Calu3 (cell line): ENCODE data around the gene PPARA. TPM values are rescaled to one million over a fixed set of nuclear protein-coding genes. Genes with fewer than 3 reads are reported as not detected.

Source experiments
- BruUV-seq: library from RNA; stranded (reverse); fragments of 400-500 nt; replicated peaks from 2 replicates; lab custom pipeline; 2021; lab: Mats Ljungman, UMichigan
- CTCF ChIA-PET: fragments of 300-600 bp; sonication (Branson Sonifier 250); formaldehyde crosslinking; loops from one replicate; lab custom pipeline; 2022; ENCODE audit warnings: antibody characterized with exemption; lab: Charles Lee
- DNase-seq: peaks from one replicate; pipeline ENCODE4 v3.0.0; 2022
- H3K27ac Mint-ChIP-seq: one replicate; pipeline ENCODE4 v1.8.0; 2022; ENCODE audit warnings: mixed read lengths; ENCODE audit not compliant: unreplicated experiment
- H3K27me3 Mint-ChIP-seq: one replicate; pipeline ENCODE4 v1.8.0; 2022; ENCODE audit warnings: mixed read lengths; ENCODE audit not compliant: unreplicated experiment
- H3K36me3 Mint-ChIP-seq: one replicate; pipeline ENCODE4 v1.8.0; 2022; ENCODE audit warnings: mild to moderate bottlenecking, moderate library complexity, mixed read lengths; ENCODE audit not compliant: insufficient read depth, unreplicated experiment
- H3K4me1 Mint-ChIP-seq: one replicate; pipeline ENCODE4 v1.8.0; 2022; ENCODE audit warnings: mild to moderate bottlenecking, low read depth, mixed read lengths; ENCODE audit not compliant: unreplicated experiment
- H3K4me3 Mint-ChIP-seq: one replicate; pipeline ENCODE4 v1.8.0; 2022; ENCODE audit warnings: mild to moderate bottlenecking, low read depth, moderate library complexity, mixed read lengths; ENCODE audit not compliant: unreplicated experiment
- H3K9me3 Mint-ChIP-seq: one replicate; pipeline ENCODE4 v1.8.0; 2022; ENCODE audit warnings: low read depth, mixed read lengths; ENCODE audit not compliant: unreplicated experiment
- CTCF ChIP-seq: fragments of 200-600 bp; IDR thresholded peaks from one replicate; pipeline ENCODE4 v1.8.0; 2022; ENCODE audit warnings: antibody characterized with exemption; ENCODE audit not compliant: unreplicated experiment
- intact Hi-C: fragments of 100-400 bp; cut with micrococcal nuclease; formaldehyde crosslinking; loops from one replicate; pipeline ENCODE4 v1.10.0; 2022; ENCODE audit not compliant: unreplicated experiment
- total RNA-seq: library from RNA; stranded (reverse); gene quantifications from 2 replicates; pipeline ENCODE4 v1.2.3, GENCODE V29; 2022

The PPARA gene
- total RNA-seq, 1 experiment from 2014 or later: 22.7 TPM

GRCh38 chr22:46115388-46115678 is 35.0 kb upstream of the PPARA start:
- DNase-seq: no peak

GRCh38 chr22:46115755-46116490 is 34.4 kb upstream of the PPARA start:
- DNase-seq: no peak
- BruUV-seq: TSS peak; percentile 35
- peaks cover 86% of the 10 kb centered on the region for H3K36me3 Mint-ChIP-seq
- peaks cover 26% of the 10 kb centered on the region for H3K4me1 Mint-ChIP-seq
- no peak for TF ChIP-seq CTCF
- intact Hi-C loops: loop anchor here (2.0 kb wide), 1 partner anchor 109 kb away; no protein-coding TSS in a partner anchor
- CTCF ChIA-PET: interaction anchor here (0.6 to 3.8 kb wide), 9 partner anchors 79 to 607 kb away, joined by 3 to 77 read pairs (median 5); no protein-coding TSS in a partner anchor
- no peaks in the 10 kb centered on the region for H3K27me3 Mint-ChIP-seq
- no peak overlapping the region for H3K4me3 Mint-ChIP-seq
- H3K9me3 Mint-ChIP-seq: no peaks in the 10 kb centered on the region
- H3K27ac Mint-ChIP-seq: peak overlapping the region; percentile 85

More at GRCh38 chr22:46115388-46115678, 35.0 kb upstream of the PPARA start:
- intact Hi-C loops: no loop called here
- peaks cover 91% of the 10 kb centered on the region for H3K36me3 Mint-ChIP-seq
- H3K4me1 Mint-ChIP-seq: peaks cover 26% of the 10 kb centered on the region
- H3K27ac Mint-ChIP-seq: peak overlapping the region; percentile 85
- no peak for TF ChIP-seq CTCF
- H3K9me3 Mint-ChIP-seq: no peaks in the 10 kb centered on the region
- CTCF ChIA-PET: interaction anchor here (3.8 kb wide), 1 partner anchor 109 kb away, joined by 77 read pairs; no protein-coding TSS in a partner anchor
- H3K27me3 Mint-ChIP-seq: no peaks in the 10 kb centered on the region
- no peak overlapping the region for H3K4me3 Mint-ChIP-seq
- no TSS peak for BruUV-seq

GRCh38 chr22:46116491-46116958 is 33.8 kb upstream of the PPARA start:
- H3K27ac Mint-ChIP-seq: peak overlapping the region; percentile 85
- H3K9me3 Mint-ChIP-seq: no peaks in the 10 kb centered on the region
- TF ChIP-seq CTCF: peak; percentile 85

GRCh38 chr22:46117206-46118199 is 32.8 kb upstream of the PPARA start:
- CTCF ChIA-PET: interaction anchor here (0.7 to 3.8 kb wide), 8 partner anchors 18 to 121 kb away, joined by 3 to 77 read pairs (median 8); no protein-coding TSS in a partner anchor
- Mint-ChIP-seq H3K9me3 (no peaks in the 10 kb centered on the region), H3K27ac (peak overlapping the region; percentile 56), H3K36me3 (peaks cover 70% of the 10 kb centered on the region), H3K27me3 (no peaks in the 10 kb centered on the region), H3K4me1 (peaks cover 26% of the 10 kb centered on the region), H3K4me3 (no peak overlapping the region)
- no peak for DNase-seq
- intact Hi-C loops: loop anchor here (2.0 kb wide), 1 partner anchor 111 kb away; no protein-coding TSS in a partner anchor
- BruUV-seq: no TSS peak
- TF ChIP-seq CTCF: no peak

More at GRCh38 chr22:46116491-46116958, 33.8 kb upstream of the PPARA start:
- intact Hi-C loops: loop anchor here (2.0 kb wide), 1 partner anchor 110 kb away; no protein-coding TSS in a partner anchor
- no TSS peak for BruUV-seq
- no peaks in the 10 kb centered on the region for H3K27me3 Mint-ChIP-seq
- CTCF ChIA-PET: interaction anchor here (0.6 to 3.8 kb wide), 15 partner anchors 17 to 1217 kb away, joined by 3 to 77 read pairs (median 5); no protein-coding TSS in a partner anchor
- H3K4me3 Mint-ChIP-seq: no peak overlapping the region
- DNase-seq: peak; percentile 95
- peaks cover 26% of the 10 kb centered on the region for H3K4me1 Mint-ChIP-seq
- peaks cover 80% of the 10 kb centered on the region for H3K36me3 Mint-ChIP-seq
